Smooth muscle cell (in vitro differentiated cells): ENCODE data around the gene SLC6A6. TPM values are rescaled to one million over a fixed set of nuclear protein-coding genes. Genes with fewer than 3 reads are reported as not detected.

Source experiments
- DNase-seq: peaks from one replicate; lab custom pipeline; 2025; ENCODE audit not compliant: unreplicated experiment; lab: John Stamatoyannopoulos, UW
- H2AFZ ChIP-seq: fragments of 200-600 bp; sonication (generic); 2 replicates; pipeline ENCODE4 v1.6.0; 2016; ENCODE audit warnings: antibody characterized with exemption, low read depth, mild to moderate bottlenecking
- H3F3A ChIP-seq: fragments of 200-600 bp; sonication (generic); 2 replicates; pipeline ENCODE4 v1.6.0; 2017; ENCODE audit warnings: antibody characterized with exemption, low read depth
- H3K27ac ChIP-seq: fragments of 200-600 bp; sonication (generic); 2 replicates; pipeline ENCODE4 v1.5.1; 2016; ENCODE audit warnings: low read depth, mild to moderate bottlenecking
- H3K27me3 ChIP-seq: fragments of 200-600 bp; sonication (generic); 2 replicates; pipeline ENCODE4 v1.6.1; 2016; ENCODE audit warnings: low read depth, mild to moderate bottlenecking
- H3K36me3 ChIP-seq: fragments of 200-600 bp; sonication (generic); 2 replicates; pipeline ENCODE4 v1.5.1; 2016; ENCODE audit warnings: low read depth
- H3K4me1 ChIP-seq: fragments of 200-600 bp; sonication (generic); 2 replicates; pipeline ENCODE4 v1.5.1; 2016; ENCODE audit warnings: low read depth
- H3K4me2 ChIP-seq: fragments of 200-600 bp; sonication (generic); 2 replicates; pipeline ENCODE4 v1.6.0; 2016; ENCODE audit warnings: mild to moderate bottlenecking
- H3K4me3 ChIP-seq: fragments of 200-600 bp; sonication (generic); 2 replicates; pipeline ENCODE4 v1.5.1; 2016; ENCODE audit warnings: mild to moderate bottlenecking
- H3K79me2 ChIP-seq: fragments of 200-600 bp; sonication (generic); 2 replicates; pipeline ENCODE4 v1.6.0; 2016; ENCODE audit warnings: low read depth, mild to moderate bottlenecking
- H3K9ac ChIP-seq: fragments of 200-600 bp; sonication (generic); 2 replicates; pipeline ENCODE4 v1.6.0; 2016; ENCODE audit warnings: low read depth
- H3K9me3 ChIP-seq: fragments of 200-600 bp; sonication (generic); replicated peaks from 2 replicates; pipeline ENCODE4 v1.5.1; 2016; ENCODE audit warnings: low read depth
- H4K20me1 ChIP-seq: fragments of 200-600 bp; sonication (generic); 2 replicates; pipeline ENCODE4 v1.6.0; 2016; ENCODE audit warnings: low read depth
- CTCF ChIP-seq: fragments of 200-600 bp; sonication (generic); IDR thresholded peaks from 2 replicates; pipeline ENCODE4 v1.5.1; 2017; ENCODE audit warnings: borderline replicate concordance, mild to moderate bottlenecking, antibody characterized with exemption; ENCODE audit not compliant: insufficient read depth, poor library complexity, severe bottlenecking
- WGBS: methylation state at CpG from one replicate; pipeline ENCODE4 v1.1.7; 2016; ENCODE audit warnings: low lambda C conversion rate; 5-methylcytosine and 5-hydroxymethylcytosine counted together
- polyA plus RNA-seq: library from polyadenylated mRNA; unstranded; fragments of >200 nt; fragmentation: Nextera tagmentation; extraction: Ambion mirVana; gene quantifications from 2 replicates; pipeline ENCODE4 v1.2.1, GENCODE V29; 2016
- total RNA-seq: library from RNA; depleted of rRNA; stranded (reverse); fragments of >200 nt; gene quantifications from 2 replicates; pipeline ENCODE4 v1.2.3, GENCODE V29; 2014

The SLC6A6 gene
- total and polyA plus RNA-seq, 2 experiments from 2014 or later, result 9.4 to 11.7 TPM

- no peak overlapping the region for H3K9ac ChIP-seq
- H2AFZ ChIP-seq, result no peak overlapping the region
- WGBS, result 86% methylated on average over 8 of the region's 8 CpGs
- no peak for TF ChIP-seq CTCF
- H3K4me3 ChIP-seq, result no peak overlapping the region
- H3K9me3 ChIP-seq, result no peaks in the 10 kb centered on the region
- no peaks in the 10 kb centered on the region for H3K27me3 ChIP-seq
- no peak overlapping the region for H3K4me2 ChIP-seq
- H3K27ac ChIP-seq, result no peak overlapping the region
- DNase-seq, result no peak
- H4K20me1 ChIP-seq, result no peaks in the 10 kb centered on the region
- peaks cover 10% of the 10 kb centered on the region for H3F3A ChIP-seq
- no peaks in the 10 kb centered on the region for H3K79me2 ChIP-seq
- H3K4me1 ChIP-seq, result no peaks in the 10 kb centered on the region
- H3K36me3 ChIP-seq, result no peaks in the 10 kb centered on the region
Measured at GRCh38 chr3:14454639-14455310, 52.4 kb downstream of the SLC6A6 start.

DNA sequence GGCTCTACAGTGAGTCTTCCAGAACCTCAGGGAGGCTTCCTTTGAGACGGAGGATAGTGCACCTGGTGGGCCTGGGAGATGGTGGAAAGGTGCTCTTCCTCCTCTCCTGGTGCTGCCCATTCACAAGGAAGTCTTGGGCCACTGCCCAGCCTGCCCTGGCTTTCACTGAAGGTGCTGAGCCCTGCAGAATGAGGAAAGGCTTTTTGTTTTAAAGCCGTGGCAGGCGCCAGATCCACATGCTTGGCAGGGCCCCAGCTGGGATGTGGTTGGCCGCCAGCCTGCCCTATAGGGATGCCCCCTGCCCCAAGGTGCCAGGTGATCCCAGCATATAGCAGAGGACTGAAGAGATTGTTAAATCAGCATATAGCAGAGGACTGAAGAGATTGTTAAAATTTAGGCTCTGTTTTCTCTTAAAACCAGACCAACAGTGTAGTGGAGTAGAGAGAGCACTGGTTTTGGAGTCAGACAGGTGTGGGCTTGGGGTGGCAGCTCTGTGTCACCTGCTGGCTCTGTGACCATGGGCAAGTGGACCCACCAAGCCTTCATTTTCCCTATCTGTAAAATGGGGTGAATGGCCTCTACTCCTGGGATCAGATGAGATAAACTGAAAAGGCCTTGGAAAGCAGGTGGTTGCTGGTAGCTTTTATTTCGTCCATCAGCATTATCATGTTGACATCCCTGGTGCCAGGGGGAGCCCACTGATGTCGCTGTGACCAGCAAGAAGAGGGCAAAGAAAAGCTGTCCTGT lies 53.3 kb downstream of the SLC6A6 start:
- no peaks in the 10 kb centered on the region for H3K9me3 ChIP-seq
- H2AFZ ChIP-seq, result no peak overlapping the region
- H3K36me3 ChIP-seq, result no peaks in the 10 kb centered on the region
- no peak overlapping the region for H3K4me2 ChIP-seq
- no peaks in the 10 kb centered on the region for H3K4me1 ChIP-seq
- no peaks in the 10 kb centered on the region for H4K20me1 ChIP-seq
- no peak overlapping the region for H3K27ac ChIP-seq
- no peak for DNase-seq
- TF ChIP-seq CTCF, result no peak
- peaks cover 10% of the 10 kb centered on the region for H3F3A ChIP-seq
- no peak overlapping the region for H3K4me3 ChIP-seq
- no peak overlapping the region for H3K9ac ChIP-seq
- WGBS, result 95% methylated on average over 6 of the region's 6 CpGs
- H3K79me2 ChIP-seq, result no peaks in the 10 kb centered on the region
- no peaks in the 10 kb centered on the region for H3K27me3 ChIP-seq

DNA sequence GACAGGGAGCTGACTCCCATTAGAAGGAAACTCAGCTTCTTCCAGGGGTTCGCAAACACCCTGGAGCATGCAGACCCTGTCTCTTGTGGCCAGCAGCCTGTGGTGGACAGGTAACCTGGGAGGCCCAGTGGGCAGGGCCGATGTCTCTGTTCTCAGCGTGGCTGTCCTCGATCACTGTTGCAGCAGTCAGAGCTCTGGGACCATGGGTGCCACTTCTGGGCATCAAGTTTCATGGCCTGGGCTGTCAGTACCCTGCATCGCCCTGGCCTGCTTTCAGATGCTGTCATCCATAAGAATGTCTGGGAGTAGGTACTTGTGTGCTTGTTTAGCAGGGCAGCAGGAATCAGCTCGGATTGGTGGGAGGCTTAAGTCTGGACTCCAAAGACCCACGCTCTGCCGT lies 54.4 kb downstream of the SLC6A6 start:
- Histone ChIP-seq H3K27ac (no peak overlapping the region), H3K4me1 (no peaks in the 10 kb centered on the region), H3K4me3 (no peak overlapping the region), H4K20me1 (no peaks in the 10 kb centered on the region), H3K4me2 (no peak overlapping the region), H3K27me3 (no peaks in the 10 kb centered on the region), H3K9me3 (no peaks in the 10 kb centered on the region), H2AFZ (no peak overlapping the region), H3F3A (peaks cover 10% of the 10 kb centered on the region), H3K36me3 (no peaks in the 10 kb centered on the region), H3K79me2 (no peaks in the 10 kb centered on the region), H3K9ac (no peak overlapping the region)
- TF ChIP-seq CTCF, result no peak
- WGBS, result 94% methylated on average over 8 of the region's 8 CpGs
- no peak for DNase-seq

- Histone ChIP-seq H3K27me3 (no peaks in the 10 kb centered on the region), H3K36me3 (no peaks in the 10 kb centered on the region), H3K9me3 (no peaks in the 10 kb centered on the region), H3K4me2 (no peak overlapping the region), H3K27ac (no peak overlapping the region), H3K79me2 (no peaks in the 10 kb centered on the region), H4K20me1 (no peaks in the 10 kb centered on the region), H3K4me3 (no peak overlapping the region), H2AFZ (no peak overlapping the region), H3F3A (peaks cover 7% of the 10 kb centered on the region), H3K4me1 (no peaks in the 10 kb centered on the region), H3K9ac (no peak overlapping the region)
- WGBS, result 99% methylated on average over 5 of the region's 5 CpGs
- TF ChIP-seq CTCF, result no peak
- DNase-seq, result no peak
Measured at GRCh38 chr3:14457481-14457880, 55.1 kb downstream of the SLC6A6 start.
